Measurements from ENCODE around the gene PRSS21. TPM values are rescaled to one million over a fixed set of nuclear protein-coding genes. Genes with fewer than 3 reads are reported as not detected.

The PRSS21 gene
- polyA plus RNA-seq, 3 donors, result 2.1 to 9.0 (median 3.1) TPM

DNA sequence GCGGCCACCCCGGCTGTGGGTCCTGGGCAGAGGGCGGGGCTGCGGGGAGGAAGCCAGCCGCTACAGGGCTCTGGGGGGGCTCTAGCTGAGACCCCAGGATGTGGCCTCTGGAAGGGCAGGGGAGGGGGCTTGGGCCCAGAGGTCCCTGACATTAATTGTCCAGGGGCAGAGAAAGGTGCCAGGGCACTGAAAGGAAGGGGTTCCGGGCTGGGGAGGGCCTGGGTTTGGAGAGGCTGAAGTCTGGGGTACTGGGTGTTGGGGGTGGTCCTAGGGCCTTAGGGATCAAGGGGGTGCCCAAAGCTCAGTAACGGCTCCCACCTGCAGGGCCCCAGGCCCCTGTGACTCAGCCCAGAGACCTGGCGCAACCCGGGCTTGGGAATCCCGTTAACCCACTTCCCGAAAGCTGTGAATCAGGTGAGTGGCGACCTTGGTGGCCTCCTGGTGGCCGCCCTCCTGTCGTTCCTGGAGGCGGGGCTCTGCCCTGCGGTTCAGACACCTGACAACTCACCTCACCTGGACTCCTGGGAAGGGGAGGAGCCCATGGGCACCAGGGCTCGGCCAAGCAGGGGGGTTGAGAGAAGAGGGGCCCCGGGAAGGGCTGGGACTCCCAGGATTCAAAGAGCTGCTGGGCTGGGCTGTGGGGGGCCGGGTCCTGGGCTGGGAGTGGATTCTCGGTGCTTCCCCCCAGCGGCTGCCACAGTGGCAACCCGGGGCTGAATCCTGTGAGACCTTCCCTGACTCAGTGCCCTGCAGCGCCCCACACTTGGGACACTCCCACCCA is 41.4 kb downstream of the PRSS21 start:
- Mint-ChIP-seq H3K27ac (no peak overlapping the region), H3K4me1 (peaks cover 17% of the 10 kb centered on the region), H3K9me3 (peaks cover 12 to 35% (median 20%) of the 10 kb centered on the region in 7 donors), H3K4me3 (peak overlapping the region in 1 of 2 donors; percentile 55), H3K36me3 (peaks cover 2 to 4% of the 10 kb centered on the region in 2 donors), H3K27me3 (ENCODE audit: low read depth in 3 of 3) (peaks cover 20 to 59% (median 33%) of the 10 kb centered on the region in 3 donors)
- intact Hi-C loops (cut with micrococcal nuclease), result no loop called here
- Histone ChIP-seq H3K27ac (ENCODE audit: low read depth in 1 of 2, low read length in 2 of 2) (no peak overlapping the region), H4K20me1 (ENCODE audit: insufficient read depth, low read length) (no peaks in the 10 kb centered on the region), H3K4me1 (ENCODE audit: control insufficient read depth in 1 of 2, insufficient read depth in 2 of 2, low read length in 2 of 2) (peaks cover 5 to 10% of the 10 kb centered on the region in 2 donors), H3K9ac (ENCODE audit: insufficient read depth, low read length, poor library complexity, severe bottlenecking) (no peak overlapping the region), H3K79me2 (ENCODE audit: insufficient read depth, low read length) (no peaks in the 10 kb centered on the region), H3K27me3 (ENCODE audit: control insufficient read depth in 2 of 2, insufficient read depth in 2 of 2, low read length in 2 of 2) (peaks cover 3 to 34% of the 10 kb centered on the region in 2 donors), H3K4me3 (replicated peaks in 1 of 3; ENCODE audit: low read depth in 2 of 3, low read length in 3 of 3) (no peak overlapping the region), H3K36me3 (replicated peaks in 1 of 2; ENCODE audit: control insufficient read depth in 1 of 2, insufficient read depth in 2 of 2, low read length in 2 of 2) (no peaks in the 10 kb centered on the region), H3K4me2 (replicated peaks; ENCODE audit: extremely low read depth, low read length, poor library complexity, severe bottlenecking) (no peak overlapping the region), H3K9me3 (replicated peaks in 1 of 2; ENCODE audit: control insufficient read depth in 1 of 2, insufficient read depth in 1 of 2, low read length in 2 of 2) (peaks cover 17 to 22% of the 10 kb centered on the region in 2 donors), H2AFZ (ENCODE audit: insufficient read depth, low read depth, low read length, poor library complexity, severe bottlenecking) (peak overlapping the region; percentile 46)
- TF ChIP-seq, protein P1, sequence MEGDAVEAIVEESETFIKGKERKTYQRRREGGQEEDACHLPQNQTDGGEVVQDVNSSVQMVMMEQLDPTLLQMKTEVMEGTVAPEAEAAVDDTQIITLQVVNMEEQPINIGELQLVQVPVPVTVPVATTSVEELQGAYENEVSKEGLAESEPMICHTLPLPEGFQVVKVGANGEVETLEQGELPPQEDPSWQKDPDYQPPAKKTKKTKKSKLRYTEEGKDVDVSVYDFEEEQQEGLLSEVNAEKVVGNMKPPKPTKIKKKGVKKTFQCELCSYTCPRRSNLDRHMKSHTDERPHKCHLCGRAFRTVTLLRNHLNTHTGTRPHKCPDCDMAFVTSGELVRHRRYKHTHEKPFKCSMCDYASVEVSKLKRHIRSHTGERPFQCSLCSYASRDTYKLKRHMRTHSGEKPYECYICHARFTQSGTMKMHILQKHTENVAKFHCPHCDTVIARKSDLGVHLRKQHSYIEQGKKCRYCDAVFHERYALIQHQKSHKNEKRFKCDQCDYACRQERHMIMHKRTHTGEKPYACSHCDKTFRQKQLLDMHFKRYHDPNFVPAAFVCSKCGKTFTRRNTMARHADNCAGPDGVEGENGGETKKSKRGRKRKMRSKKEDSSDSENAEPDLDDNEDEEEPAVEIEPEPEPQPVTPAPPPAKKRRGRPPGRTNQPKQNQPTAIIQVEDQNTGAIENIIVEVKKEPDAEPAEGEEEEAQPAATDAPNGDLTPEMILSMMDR (IDR thresholded peaks at IDR 0.05), result no peak
- WGBS (ENCODE audit: insufficient coverage), result 13% methylated on average over 13 of the region's 23 CpGs
- peak in 1 of 3 donors; percentile 45 for DNase-seq

DNA sequence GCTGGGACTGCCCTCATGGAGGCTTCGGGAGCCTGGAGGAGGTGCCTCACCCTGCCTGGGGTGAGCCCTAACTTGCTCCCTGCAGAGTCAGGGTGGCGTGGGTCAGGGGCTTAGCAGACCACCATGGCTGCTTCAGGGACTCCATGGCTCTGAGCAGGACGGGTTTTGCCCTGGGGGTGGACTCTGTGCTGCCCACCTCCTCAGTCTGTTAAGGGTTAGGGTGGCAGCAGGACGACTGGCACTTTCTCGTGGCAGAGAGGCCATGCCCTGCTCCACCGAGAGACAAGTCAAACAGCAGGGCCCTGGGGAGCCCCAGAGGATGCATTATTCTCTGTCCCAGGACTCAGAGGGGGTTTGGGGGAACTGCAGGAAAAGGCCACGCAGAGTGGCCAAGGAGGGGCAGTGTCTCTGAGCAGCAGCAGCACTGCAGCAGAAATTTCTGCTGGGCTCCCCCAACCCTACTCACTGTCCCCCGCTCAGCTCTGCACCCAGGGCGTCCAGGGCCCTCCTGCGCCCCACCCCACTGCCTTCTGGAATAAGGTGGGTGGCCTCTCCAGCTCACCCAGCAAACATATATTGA is 42.7 kb downstream of the PRSS21 start:
- no peak for DNase-seq
- peaks cover 3 to 30% of the 10 kb centered on the region in 2 donors for H3K27me3 ChIP-seq (ENCODE audit: control insufficient read depth in 2 of 2, insufficient read depth in 2 of 2, low read length in 2 of 2)
- no peaks in the 10 kb centered on the region for H3K79me2 ChIP-seq (ENCODE audit: insufficient read depth, low read length)
- H4K20me1 ChIP-seq (ENCODE audit: insufficient read depth, low read length), result no peaks in the 10 kb centered on the region
- H3K4me3 ChIP-seq (replicated peaks in 1 of 3; ENCODE audit: low read depth in 2 of 3, low read length in 3 of 3), result no peak overlapping the region
- intact Hi-C loops (cut with micrococcal nuclease), result no loop called here
- H3K9me3 ChIP-seq (replicated peaks in 1 of 2; ENCODE audit: control insufficient read depth in 1 of 2, insufficient read depth in 1 of 2, low read length in 2 of 2), result peaks cover 5 to 8% of the 10 kb centered on the region in 2 donors
- H2AFZ ChIP-seq (ENCODE audit: insufficient read depth, low read depth, low read length, poor library complexity, severe bottlenecking), result no peak overlapping the region
- no peaks in the 10 kb centered on the region for H3K36me3 ChIP-seq (replicated peaks in 1 of 2; ENCODE audit: control insufficient read depth in 1 of 2, insufficient read depth in 2 of 2, low read length in 2 of 2)
- Mint-ChIP-seq H3K4me1 (peaks cover 17% of the 10 kb centered on the region), H3K9me3 (peaks cover 4 to 22% (median 10%) of the 10 kb centered on the region in 7 donors), H3K27ac (peak overlapping the region in 1 of 7 donors; percentile 55), H3K4me3 (peak overlapping the region in 1 of 2 donors; percentile 42), H3K36me3 (peaks cover 0 to 2% of the 10 kb centered on the region in 2 donors), H3K27me3 (ENCODE audit: low read depth in 3 of 3) (peaks cover 16 to 52% (median 35%) of the 10 kb centered on the region in 3 donors)
- no peak overlapping the region for H3K4me2 ChIP-seq (replicated peaks; ENCODE audit: extremely low read depth, low read length, poor library complexity, severe bottlenecking)
- H3K9ac ChIP-seq (ENCODE audit: insufficient read depth, low read length, poor library complexity, severe bottlenecking), result no peak overlapping the region
- 83% methylated on average over 7 of the region's 10 CpGs for WGBS (ENCODE audit: insufficient coverage)
- TF ChIP-seq, protein P1 (IDR thresholded peaks at IDR 0.05), result no peak
- no peak overlapping the region for H3K27ac ChIP-seq (ENCODE audit: low read depth in 1 of 2, low read length in 2 of 2)
- peaks cover 5 to 10% of the 10 kb centered on the region in 2 donors for H3K4me1 ChIP-seq (ENCODE audit: control insufficient read depth in 1 of 2, insufficient read depth in 2 of 2, low read length in 2 of 2)
